Peyer's patch (tissue), 4 donors: ENCODE data around the gene STK10.

ENCODE experiments used
- CTCF ChIP-seq, 6 experiments: fragments of 450-650 bp in 4 of 6; fragments of 200-600 bp in 2 of 6; sonication (generic) in 1 of 6; IDR thresholded peaks; one replicate each; pipeline ENCODE4 v1.5.1; 2017 to 2019; ENCODE audit warnings: antibody characterized with exemption in 6 of 6, mild to moderate bottlenecking in 3 of 6, moderate library complexity in 1 of 6
- POLR2A ChIP-seq, 2 donors: fragments of 450-650 bp; IDR thresholded peaks; one replicate each; pipeline ENCODE4 v1.5.1; 2017; ENCODE audit warnings: antibody characterized with exemption in 2 of 2, mild to moderate bottlenecking in 2 of 2, moderate library complexity in 2 of 2

- TF ChIP-seq CTCF (IDR thresholded peaks at IDR 0.05) = no peak
- TF ChIP-seq POLR2A (IDR thresholded peaks at IDR 0.05) = no peak
These were observed 184.3 kb downstream of the STK10 start for GRCh38 chr5:172003746-172004145.
